HG02852 (cell line): ENCODE data around the gene ILK.

ENCODE experiments used
- ATAC-seq: cut with Tn5 transposase; IDR thresholded peaks from one replicate; pipeline ENCODE4 v1.9.1; 2021; ENCODE audit warnings: mild to moderate bottlenecking, moderate library complexity; ENCODE audit not compliant: unreplicated experiment

ILK gene

DNA sequence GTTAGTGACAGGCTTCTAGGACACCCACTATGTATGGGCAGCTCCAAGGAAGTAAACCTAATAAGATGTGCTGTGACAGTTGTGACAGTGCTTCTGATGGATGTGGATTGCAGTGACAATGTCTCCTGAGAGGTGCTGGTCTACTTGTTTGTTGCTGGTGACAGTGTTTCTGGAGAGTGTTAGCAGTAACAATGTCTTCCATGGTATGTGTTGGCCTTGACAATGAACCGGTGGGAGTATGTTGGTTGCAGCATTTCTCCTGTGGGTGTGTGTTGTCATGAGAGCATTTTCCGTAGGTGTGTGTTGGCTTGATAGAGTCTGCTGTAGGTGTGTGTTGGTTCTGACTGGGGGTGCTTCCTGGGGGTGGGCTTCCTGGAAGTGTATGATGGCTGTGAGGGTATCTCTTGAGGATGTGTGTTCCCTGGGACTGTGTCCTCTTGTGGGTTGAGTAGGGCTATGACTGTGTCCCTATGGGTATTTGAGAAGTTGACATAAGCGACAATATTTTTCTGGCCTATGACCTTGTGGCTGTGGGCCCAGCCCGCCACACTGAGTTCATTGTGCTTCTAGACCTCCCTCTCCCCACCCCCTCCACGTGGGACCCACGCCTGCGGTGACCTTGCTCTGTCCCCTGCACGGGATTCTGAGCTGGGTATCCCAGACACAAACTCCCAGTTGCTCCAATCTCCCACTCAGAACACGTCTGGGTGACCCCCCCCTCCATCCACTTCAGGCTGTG lies 50.9 kb downstream of the ILK start:
- ATAC-seq, result no peak

DNA sequence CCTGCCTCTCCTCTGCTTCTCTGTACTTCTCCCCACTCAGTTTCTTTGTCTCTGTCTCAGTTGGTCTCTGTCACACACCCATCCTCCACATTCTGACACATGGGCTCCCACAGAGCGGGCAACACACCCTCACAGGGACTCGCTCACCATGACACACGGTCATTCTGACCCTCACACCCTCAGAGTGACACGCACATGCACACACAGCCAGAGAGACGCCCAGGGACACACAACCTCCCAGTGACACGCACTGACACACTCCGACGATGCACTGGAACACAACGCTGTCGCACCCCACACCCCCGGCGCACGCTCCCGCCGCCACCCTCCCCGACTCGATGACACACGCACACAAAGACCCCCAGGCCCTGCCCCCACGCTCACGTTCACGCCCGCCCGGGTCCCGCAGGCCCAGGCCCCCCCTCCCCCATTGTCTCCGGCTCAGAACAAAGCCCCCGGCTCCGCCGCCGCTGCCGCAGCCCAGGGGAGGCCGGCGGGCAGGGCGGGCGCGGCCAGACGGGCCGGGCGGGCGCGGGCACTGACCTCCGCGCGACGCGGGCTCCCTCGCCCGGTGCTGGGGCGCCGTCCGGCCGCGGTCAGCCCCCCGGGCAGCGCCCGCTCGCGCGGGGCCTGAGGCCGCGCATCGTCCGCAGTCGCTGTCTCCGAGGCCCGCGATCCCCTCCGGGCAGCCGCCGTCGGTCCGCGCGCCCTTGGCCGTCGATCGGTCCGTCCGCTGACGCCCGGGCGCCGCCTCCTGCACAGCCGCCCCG lies 51.6 kb downstream of the ILK start:
- no peak for ATAC-seq

DNA sequence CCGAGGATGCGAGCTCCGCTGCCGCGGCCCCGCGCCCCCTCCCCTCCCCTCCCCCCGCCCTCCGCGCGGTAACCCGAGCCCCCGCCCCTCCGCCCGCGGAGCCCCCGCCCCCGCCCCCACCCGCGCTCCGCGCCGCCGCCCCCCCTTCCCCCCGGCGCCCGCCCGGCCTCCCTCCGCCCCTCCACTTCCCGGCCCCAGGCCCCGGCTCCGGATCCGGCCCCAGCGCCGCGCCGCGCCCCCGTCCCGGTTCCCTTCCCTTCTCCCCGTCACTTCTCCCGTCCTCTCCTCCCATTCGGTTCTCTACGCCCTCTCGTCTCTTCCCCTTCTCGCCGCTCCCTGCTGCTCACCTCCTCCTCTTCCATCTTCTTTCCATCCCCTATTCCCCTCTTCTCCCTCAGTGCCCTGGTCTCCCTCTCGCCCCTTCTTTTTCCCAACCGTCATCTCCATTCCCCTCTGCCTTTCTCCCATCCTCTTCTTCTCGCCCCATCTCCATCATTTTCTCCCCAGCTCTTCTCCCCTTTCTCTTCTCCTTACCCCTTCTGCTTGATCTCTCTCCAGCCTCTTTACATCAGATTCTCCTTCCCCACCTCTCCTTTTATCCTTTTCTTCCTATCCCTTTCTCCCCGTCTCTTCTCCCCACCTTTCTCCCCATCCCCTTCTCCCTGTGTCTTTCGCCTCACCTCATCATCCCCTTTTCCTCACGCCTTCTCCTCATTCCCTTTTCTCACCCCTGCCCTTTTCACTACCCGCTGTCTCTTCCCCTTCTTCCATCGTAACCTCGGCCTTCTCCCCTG lies 52.4 kb downstream of the ILK start, which contains the start of gene DCHS1:
Gene DCHS1 (minus strand): TSS at position 20 of the 794 bp plus-strand sequence. CDS start 14,196 bp downstream, outside the sequence.
- no peak for ATAC-seq

DNA sequence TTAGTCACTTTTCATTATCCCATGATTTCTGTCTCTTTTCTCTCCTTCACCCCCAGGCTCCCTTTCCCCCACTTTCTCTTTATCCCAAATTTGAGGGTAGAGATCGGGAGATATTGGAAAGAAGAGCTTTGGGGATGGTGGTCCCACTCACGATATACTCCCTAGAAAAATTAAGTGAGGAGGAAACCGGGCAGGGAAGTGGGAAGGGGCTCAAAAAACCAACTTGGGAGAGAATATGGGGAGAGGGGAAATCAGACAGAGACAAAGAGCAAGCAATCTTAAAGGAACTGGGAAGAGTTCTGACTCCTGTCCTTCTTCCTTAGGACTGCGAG lies 53.0 kb downstream of the ILK start:
- ATAC-seq, result no peak

DNA sequence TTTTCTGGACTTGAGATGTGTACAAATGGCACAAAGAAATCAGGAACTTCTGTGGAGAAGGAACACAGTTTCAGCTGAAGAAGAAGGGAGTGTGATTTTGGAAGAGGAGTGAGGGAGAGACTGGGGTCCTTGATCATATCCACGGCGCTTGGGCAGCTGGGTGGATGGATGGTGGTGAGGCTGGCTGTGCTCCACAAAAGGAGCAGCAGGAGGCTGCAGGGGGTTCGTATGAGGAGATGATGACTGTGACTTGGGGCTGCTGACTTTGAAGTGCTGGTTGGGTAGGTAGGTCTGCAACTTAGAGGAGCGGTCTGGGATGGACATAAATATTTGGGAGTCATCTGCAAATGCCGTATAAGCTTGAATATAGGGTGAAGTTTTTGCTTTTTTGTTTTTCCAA lies 53.4 kb downstream of the ILK start:
- no peak for ATAC-seq

DNA sequence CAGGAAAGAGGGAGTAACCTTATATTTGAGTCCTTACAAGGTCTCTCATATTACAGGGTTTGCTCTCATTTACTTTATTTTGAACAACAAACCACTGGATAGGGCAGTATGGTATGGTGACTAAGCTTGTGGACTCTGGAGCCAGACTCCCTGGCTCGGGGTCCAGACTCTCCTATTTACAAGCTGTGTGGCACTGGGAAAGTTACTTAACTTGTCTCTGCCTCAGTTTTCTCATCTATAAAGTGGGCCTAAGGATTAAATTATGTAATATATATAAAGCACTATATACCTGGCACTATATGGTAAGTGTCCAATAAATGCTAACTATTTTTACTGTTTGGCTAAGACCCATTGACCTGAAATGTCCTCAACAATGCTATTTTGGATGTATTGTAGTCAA lies 53.8 kb downstream of the ILK start:
- no peak for ATAC-seq

DNA sequence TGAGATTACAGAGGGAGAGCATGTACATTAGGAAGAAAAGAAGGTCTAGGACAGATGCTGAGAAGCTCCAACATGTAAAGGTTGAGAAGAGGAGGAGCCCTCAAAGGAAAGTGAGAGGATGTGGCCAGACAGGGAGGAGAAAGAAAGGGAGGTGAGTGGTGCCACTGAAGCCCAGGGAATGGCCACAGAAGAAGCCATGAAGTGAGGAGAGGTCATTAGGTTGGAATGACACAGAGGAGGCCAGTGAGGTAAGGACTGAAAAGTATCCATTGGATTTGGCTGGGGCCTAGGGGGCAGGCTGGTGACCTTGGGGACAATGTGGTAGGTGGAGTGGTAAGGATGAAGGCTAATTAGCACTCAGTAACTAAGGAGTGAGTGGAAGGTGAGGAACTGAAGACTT lies 55.1 kb downstream of the ILK start:
- ATAC-seq, result no peak
